Neural progenitor cell (in vitro differentiated cells): Measurements from ENCODE around the gene ESPN. TPM values are rescaled to one million over a fixed set of nuclear protein-coding genes. Genes with fewer than 3 reads are reported as not detected.

Experiments
- DNase-seq: peaks from one replicate; pipeline ENCODE4 v3.0.0-alpha.2; 2016; ENCODE audit warnings: low spot score
- H2AFZ ChIP-seq: fragments of 200-600 bp; sonication (generic); replicated peaks from 2 replicates; pipeline ENCODE4 v1.6.1; 2016; ENCODE audit warnings: antibody characterized with exemption
- H3F3A ChIP-seq: fragments of 200-600 bp; sonication (generic); 2 replicates; pipeline ENCODE4 v1.6.1; 2016; ENCODE audit warnings: antibody characterized with exemption, low read depth
- H3K27ac ChIP-seq: fragments of 200-600 bp; sonication (generic); 2 replicates; pipeline ENCODE4 v1.5.1; 2016; ENCODE audit warnings: mild to moderate bottlenecking
- H3K27me3 ChIP-seq: fragments of 200-600 bp; sonication (generic); 2 replicates; pipeline ENCODE4 v1.6.1; 2016; ENCODE audit warnings: mild to moderate bottlenecking, moderate library complexity
- H3K36me3 ChIP-seq: fragments of 200-600 bp; sonication (generic); 2 replicates; pipeline ENCODE4 v1.5.1; 2016
- H3K4me1 ChIP-seq: fragments of 200-600 bp; sonication (generic); 2 replicates; pipeline ENCODE4 v1.6.1; 2016; ENCODE audit warnings: mixed run types
- H3K4me2 ChIP-seq: fragments of 200-600 bp; sonication (generic); 2 replicates; pipeline ENCODE4 v1.6.1; 2016
- H3K4me3 ChIP-seq: fragments of 200-600 bp; sonication (generic); 2 replicates; pipeline ENCODE4 v1.5.1; 2016
- H3K79me2 ChIP-seq: fragments of 200-600 bp; sonication (generic); 2 replicates; pipeline ENCODE4 v1.6.1; 2016; ENCODE audit warnings: low read depth
- H3K9ac ChIP-seq: fragments of 200-600 bp; sonication (generic); 2 replicates; pipeline ENCODE4 v1.6.1; 2016
- H3K9me3 ChIP-seq: fragments of 200-600 bp; sonication (generic); 2 replicates; pipeline ENCODE4 v1.5.1; 2016; ENCODE audit warnings: low read depth
- H4K20me1 ChIP-seq: fragments of 200-600 bp; sonication (generic); 2 replicates; pipeline ENCODE4 v1.6.1; 2016; ENCODE audit warnings: low read depth
- H3K27ac Mint-ChIP-seq: 3 replicates; pipeline ENCODE4 v1.8.0; 2021; ENCODE audit warnings: mixed read lengths
- H3K27me3 Mint-ChIP-seq: 2 replicates; pipeline ENCODE4 v1.8.0; 2022; ENCODE audit warnings: low read depth, mild to moderate bottlenecking, inconsistent platforms, moderate library complexity, mixed read lengths; ENCODE audit not compliant: insufficient read depth
- H3K36me3 Mint-ChIP-seq: 3 replicates; pipeline ENCODE4 v1.8.0; 2021; ENCODE audit warnings: mixed read lengths
- H3K4me1 Mint-ChIP-seq: 3 replicates; pipeline ENCODE4 v1.8.0; 2021; ENCODE audit warnings: mixed read lengths
- H3K4me3 Mint-ChIP-seq: 3 replicates; pipeline ENCODE4 v1.8.0; 2021; ENCODE audit warnings: mild to moderate bottlenecking, moderate library complexity, mixed read lengths
- H3K9me3 Mint-ChIP-seq: 3 replicates; pipeline ENCODE4 v1.8.0; 2020; ENCODE audit warnings: mixed read lengths
- EZH2 ChIP-seq: fragments of 200-600 bp; sonication (generic); IDR thresholded peaks from 2 replicates; pipeline ENCODE4 v1.6.1; 2017; ENCODE audit warnings: antibody characterized with exemption, mild to moderate bottlenecking, moderate library complexity
- EZH2phosphoT487 ChIP-seq: fragments of 200-600 bp; sonication (generic); IDR thresholded peaks from 2 replicates; pipeline ENCODE4 v1.6.1; 2017; ENCODE audit warnings: antibody characterized with exemption
- total RNA-seq: library from RNA; depleted of rRNA; stranded (reverse); fragments of >200 nt; gene quantifications from 2 replicates; pipeline ENCODE4 v1.2.3, GENCODE V29; 2015; ENCODE audit warnings: low replicate concordance
- TF ChIP-seq, protein P1 (sequence below): fragments of 200-600 bp; sonication (generic); IDR thresholded peaks from 2 replicates; pipeline ENCODE4 v1.5.1; 2017; ENCODE audit warnings: antibody characterized with exemption, mild to moderate bottlenecking

ESPN gene
- total RNA-seq, 1 donor from 2014 or later, result 7.1 TPM

DNA sequence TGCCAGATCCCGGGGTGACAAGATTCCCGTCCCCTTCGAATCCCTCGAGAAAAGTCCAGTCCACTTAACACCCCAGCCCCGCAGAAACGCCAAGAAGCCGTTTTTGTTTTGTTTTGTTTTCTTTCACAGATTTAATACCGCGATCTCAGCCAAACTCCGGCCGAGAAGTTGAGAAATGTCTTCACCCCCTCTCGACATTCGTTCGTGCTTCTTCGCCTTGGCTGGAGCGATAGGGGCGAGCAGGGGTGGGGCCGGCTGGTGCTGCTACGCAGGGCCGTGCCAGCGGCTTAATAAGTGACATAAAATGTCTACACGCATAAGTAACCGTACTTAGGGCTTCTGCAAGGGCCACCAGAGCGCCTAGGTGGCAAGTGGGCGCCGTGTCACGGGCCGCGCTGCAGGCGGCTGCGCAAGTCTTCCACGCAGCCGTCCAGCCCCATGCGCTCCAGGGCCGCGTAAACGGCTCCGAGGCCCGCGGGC, 36.5 kb downstream of the ESPN start:
- Histone ChIP-seq H3K79me2 (no peaks in the 10 kb centered on the region), H4K20me1 (no peaks in the 10 kb centered on the region), H3K4me1 (peaks cover 22% of the 10 kb centered on the region), H3K27me3 (peaks cover 9% of the 10 kb centered on the region), H3K4me2 (no peak overlapping the region), H2AFZ (no peak overlapping the region), H3K9ac (no peak overlapping the region), H3F3A (peaks cover 7% of the 10 kb centered on the region), H3K9me3 (no peaks in the 10 kb centered on the region), H3K36me3 (no peaks in the 10 kb centered on the region), H3K4me3 (no peak overlapping the region), H3K27ac (no peak overlapping the region)
- Mint-ChIP-seq H3K36me3 (peaks cover 3% of the 10 kb centered on the region), H3K27me3 (peaks cover 3% of the 10 kb centered on the region), H3K9me3 (no peaks in the 10 kb centered on the region), H3K4me1 (peaks cover 10% of the 10 kb centered on the region), H3K27ac (no peak overlapping the region), H3K4me3 (no peak overlapping the region)
- no peak for DNase-seq
- TF ChIP-seq, protein P1, sequence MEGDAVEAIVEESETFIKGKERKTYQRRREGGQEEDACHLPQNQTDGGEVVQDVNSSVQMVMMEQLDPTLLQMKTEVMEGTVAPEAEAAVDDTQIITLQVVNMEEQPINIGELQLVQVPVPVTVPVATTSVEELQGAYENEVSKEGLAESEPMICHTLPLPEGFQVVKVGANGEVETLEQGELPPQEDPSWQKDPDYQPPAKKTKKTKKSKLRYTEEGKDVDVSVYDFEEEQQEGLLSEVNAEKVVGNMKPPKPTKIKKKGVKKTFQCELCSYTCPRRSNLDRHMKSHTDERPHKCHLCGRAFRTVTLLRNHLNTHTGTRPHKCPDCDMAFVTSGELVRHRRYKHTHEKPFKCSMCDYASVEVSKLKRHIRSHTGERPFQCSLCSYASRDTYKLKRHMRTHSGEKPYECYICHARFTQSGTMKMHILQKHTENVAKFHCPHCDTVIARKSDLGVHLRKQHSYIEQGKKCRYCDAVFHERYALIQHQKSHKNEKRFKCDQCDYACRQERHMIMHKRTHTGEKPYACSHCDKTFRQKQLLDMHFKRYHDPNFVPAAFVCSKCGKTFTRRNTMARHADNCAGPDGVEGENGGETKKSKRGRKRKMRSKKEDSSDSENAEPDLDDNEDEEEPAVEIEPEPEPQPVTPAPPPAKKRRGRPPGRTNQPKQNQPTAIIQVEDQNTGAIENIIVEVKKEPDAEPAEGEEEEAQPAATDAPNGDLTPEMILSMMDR, result no peak
- no peak for TF ChIP-seq EZH2phosphoT487
- no peak for TF ChIP-seq EZH2

DNA sequence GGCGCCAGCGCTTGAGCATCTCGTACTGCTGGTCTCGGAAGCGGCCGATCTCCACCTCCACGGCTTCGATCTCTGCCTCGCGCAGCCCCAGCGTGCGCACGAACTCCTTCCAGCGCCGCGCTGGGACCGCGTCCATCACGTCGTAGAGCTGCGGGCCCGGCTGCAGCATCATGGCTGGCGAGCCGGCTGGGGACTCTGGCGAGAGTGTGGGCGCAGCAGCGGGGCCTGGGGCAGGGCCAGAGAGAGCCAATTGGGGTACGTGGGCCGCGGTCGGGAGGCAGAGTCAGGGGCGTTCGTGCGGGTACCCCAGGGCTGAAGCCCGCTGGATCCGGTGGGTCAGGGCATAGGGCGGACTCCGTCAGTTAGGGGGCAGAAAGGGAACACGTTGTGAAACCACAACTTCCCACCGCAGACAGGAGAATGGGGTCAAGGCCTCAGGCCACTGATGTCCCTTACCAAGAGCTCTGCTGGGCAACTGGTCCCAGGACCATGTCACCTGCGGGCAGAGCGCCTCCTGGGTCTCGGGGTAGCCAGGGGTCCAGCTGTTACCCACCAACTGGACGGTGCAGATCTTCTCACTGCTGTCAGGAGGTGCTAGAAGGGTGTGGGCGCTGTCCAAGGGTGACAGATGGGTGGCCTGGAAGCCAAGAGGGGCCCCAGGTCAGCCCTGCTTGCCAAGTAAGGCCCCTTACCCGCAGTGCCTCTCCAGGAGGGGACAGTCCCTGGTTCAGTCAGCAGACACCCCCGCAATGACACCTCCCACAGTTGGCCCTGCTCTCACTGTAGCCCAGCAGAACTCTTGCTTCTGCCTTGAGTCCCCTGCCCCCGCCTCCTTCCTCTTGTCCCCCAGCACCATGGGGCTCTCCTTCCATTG, 37.2 kb downstream of the ESPN start:
- Mint-ChIP-seq H3K9me3 (no peaks in the 10 kb centered on the region), H3K4me1 (peaks cover 10% of the 10 kb centered on the region), H3K27me3 (peaks cover 5% of the 10 kb centered on the region), H3K27ac (no peak overlapping the region), H3K4me3 (no peak overlapping the region), H3K36me3 (peaks cover 3% of the 10 kb centered on the region)
- no peak overlapping the region for H3K9ac ChIP-seq
- no peak overlapping the region for H3K4me3 ChIP-seq
- no peaks in the 10 kb centered on the region for H3K36me3 ChIP-seq
- H3F3A ChIP-seq, result peaks cover 4% of the 10 kb centered on the region
- no peaks in the 10 kb centered on the region for H3K79me2 ChIP-seq
- no peaks in the 10 kb centered on the region for H3K9me3 ChIP-seq
- no peaks in the 10 kb centered on the region for H4K20me1 ChIP-seq
- no peak overlapping the region for H2AFZ ChIP-seq
- peaks cover 23% of the 10 kb centered on the region for H3K4me1 ChIP-seq
- TF ChIP-seq, protein P1, result no peak
- no peak for TF ChIP-seq EZH2
- no peak for TF ChIP-seq EZH2phosphoT487
- no peak for DNase-seq
- H3K4me2 ChIP-seq, result no peak overlapping the region
- H3K27me3 ChIP-seq, result peaks cover 16% of the 10 kb centered on the region
- H3K27ac ChIP-seq, result no peak overlapping the region

GRCh38 chr1:6462412-6463119, 38.0 kb downstream of the ESPN start:
- Mint-ChIP-seq H3K27me3 (peaks cover 2% of the 10 kb centered on the region), H3K27ac (no peak overlapping the region), H3K36me3 (peaks cover 3% of the 10 kb centered on the region), H3K9me3 (no peaks in the 10 kb centered on the region), H3K4me1 (peaks cover 10% of the 10 kb centered on the region), H3K4me3 (no peak overlapping the region)
- Histone ChIP-seq H3K4me1 (peaks cover 23% of the 10 kb centered on the region), H3K27ac (no peak overlapping the region), H3K9me3 (no peaks in the 10 kb centered on the region), H4K20me1 (no peaks in the 10 kb centered on the region), H3K79me2 (no peaks in the 10 kb centered on the region), H3K4me3 (no peak overlapping the region), H2AFZ (no peak overlapping the region), H3F3A (peaks cover under 1% of the 10 kb centered on the region), H3K9ac (no peak overlapping the region), H3K27me3 (peaks cover 16% of the 10 kb centered on the region), H3K36me3 (no peaks in the 10 kb centered on the region), H3K4me2 (no peak overlapping the region)
- no peak for DNase-seq
- TF ChIP-seq, protein P1, result no peak
- TF ChIP-seq EZH2 (no peak), EZH2phosphoT487 (no peak)
